Measurements from ENCODE around the gene MAST2.

GRCh38 chr1:45765999-45766792 lies 37.2 kb upstream of the MAST2 start:
- TF ChIP-seq CTCF (IDR thresholded peaks at IDR 0.05; ENCODE audit: low read length) (no peak), EZH2phosphoT487 (IDR thresholded peaks at IDR 0.05; ENCODE audit: low read length) (no peak)
